Astrocyte of the spinal cord (primary cell): Measurements from ENCODE around the gene POLA2.

Source experiments
- DNase-seq: peaks from one replicate; pipeline ENCODE4 v3.0.0; 2011; ENCODE audit warnings: low read depth, low spot score
- H3K4me3 ChIP-seq: 2 replicates; pipeline ENCODE4 v1.5.1; 2011; ENCODE audit warnings: low read depth, mild to moderate bottlenecking, low read length, moderate library complexity
- in situ Hi-C: cut with HindIII; loops from 2 replicates; pipeline ENCODE4 v1.10.0; 2017; ENCODE audit warnings: low sequenced_read_pairs
- TF ChIP-seq, protein P1 (sequence below): IDR thresholded peaks from 2 replicates; pipeline ENCODE4 v1.5.1; 2012; ENCODE audit warnings: low read depth, mild to moderate bottlenecking, low read length, inconsistent platforms

The POLA2 gene, protein sequence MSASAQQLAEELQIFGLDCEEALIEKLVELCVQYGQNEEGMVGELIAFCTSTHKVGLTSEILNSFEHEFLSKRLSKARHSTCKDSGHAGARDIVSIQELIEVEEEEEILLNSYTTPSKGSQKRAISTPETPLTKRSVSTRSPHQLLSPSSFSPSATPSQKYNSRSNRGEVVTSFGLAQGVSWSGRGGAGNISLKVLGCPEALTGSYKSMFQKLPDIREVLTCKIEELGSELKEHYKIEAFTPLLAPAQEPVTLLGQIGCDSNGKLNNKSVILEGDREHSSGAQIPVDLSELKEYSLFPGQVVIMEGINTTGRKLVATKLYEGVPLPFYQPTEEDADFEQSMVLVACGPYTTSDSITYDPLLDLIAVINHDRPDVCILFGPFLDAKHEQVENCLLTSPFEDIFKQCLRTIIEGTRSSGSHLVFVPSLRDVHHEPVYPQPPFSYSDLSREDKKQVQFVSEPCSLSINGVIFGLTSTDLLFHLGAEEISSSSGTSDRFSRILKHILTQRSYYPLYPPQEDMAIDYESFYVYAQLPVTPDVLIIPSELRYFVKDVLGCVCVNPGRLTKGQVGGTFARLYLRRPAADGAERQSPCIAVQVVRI

DNA sequence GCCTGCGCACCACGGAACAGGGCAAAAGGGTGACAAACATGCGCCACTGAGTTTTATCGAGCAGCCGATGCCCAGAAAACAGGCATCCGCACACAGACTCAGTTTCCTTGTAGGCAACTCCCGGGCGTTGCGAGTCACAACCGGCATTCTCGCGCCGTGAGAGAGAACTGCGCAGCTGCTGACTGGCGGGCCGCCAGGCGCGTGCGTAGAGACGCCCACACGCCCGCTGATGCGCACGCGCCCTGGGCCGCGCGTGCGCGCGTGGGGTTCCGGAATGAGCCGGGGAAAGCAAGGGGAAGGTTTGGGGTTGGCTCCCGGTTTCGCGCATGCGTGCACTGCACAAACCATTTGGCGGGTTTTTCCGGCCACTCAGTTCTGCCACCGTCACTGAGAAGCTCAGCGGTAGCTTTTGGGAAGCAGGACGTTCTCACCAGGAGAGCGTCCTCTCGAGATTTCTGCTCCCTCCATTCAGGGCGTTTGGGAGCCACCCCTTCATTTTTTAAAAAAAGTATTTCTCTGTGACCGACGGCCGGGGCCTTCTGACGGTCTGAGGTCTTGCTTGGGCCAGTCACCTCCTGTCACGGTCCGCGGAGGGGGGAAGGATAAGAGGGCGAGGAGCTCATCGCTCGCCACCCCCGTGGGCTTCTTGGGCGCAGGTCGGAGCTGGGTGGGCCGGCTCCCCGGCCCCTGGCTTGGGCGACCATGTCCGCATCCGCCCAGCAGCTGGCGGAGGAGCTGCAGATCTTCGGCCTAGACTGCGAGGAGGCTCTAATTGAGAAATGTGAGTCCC is at the start of gene POLA2:
Gene POLA2, plus strand, starts transcription at position 372 of the 790 bp plus-strand sequence. Its CDS starts 331 bp downstream, at position 703.
- TF ChIP-seq, protein P1, sequence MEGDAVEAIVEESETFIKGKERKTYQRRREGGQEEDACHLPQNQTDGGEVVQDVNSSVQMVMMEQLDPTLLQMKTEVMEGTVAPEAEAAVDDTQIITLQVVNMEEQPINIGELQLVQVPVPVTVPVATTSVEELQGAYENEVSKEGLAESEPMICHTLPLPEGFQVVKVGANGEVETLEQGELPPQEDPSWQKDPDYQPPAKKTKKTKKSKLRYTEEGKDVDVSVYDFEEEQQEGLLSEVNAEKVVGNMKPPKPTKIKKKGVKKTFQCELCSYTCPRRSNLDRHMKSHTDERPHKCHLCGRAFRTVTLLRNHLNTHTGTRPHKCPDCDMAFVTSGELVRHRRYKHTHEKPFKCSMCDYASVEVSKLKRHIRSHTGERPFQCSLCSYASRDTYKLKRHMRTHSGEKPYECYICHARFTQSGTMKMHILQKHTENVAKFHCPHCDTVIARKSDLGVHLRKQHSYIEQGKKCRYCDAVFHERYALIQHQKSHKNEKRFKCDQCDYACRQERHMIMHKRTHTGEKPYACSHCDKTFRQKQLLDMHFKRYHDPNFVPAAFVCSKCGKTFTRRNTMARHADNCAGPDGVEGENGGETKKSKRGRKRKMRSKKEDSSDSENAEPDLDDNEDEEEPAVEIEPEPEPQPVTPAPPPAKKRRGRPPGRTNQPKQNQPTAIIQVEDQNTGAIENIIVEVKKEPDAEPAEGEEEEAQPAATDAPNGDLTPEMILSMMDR = no peak
- H3K4me3 ChIP-seq = peak within 1 kb of the TSS; percentile 65
- peak; percentile 96 for DNase-seq
- in situ Hi-C loops = no loop called here

DNA sequence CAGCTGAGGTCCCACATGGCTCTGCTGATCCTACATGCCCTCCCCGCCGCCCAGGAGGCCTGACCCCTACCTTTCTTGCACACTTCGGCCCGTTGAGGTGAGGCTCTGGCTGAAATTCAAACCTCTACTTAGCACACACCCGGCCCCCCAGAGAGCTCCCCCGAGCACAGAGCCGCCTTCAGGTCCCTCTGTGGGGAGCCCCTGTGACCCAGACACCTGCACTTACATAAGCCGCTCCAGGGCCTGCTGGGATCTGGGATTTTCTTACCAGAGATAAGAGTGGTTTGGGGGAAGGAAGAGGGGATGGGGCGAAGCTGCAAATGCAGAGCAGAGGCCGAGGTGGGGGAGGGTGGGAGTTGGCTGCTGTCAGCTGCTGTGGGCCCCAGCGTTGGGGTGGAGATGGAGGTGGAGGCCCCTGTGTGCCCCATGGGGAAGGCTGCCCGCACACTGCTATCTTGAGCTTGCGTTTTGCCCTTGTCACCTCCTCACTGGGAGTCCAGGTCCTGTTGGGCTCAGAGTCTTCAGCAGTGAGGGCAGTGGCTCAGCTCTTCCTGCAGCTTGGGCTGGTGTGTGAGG is 49.4 kb upstream of the POLA2 start:
- in situ Hi-C loops = no loop called here
- TF ChIP-seq, protein P1 = no peak
- no peak overlapping the region for H3K4me3 ChIP-seq
- DNase-seq = no peak

GRCh38 chr11:65213322-65214211 is 48.2 kb upstream of the POLA2 start:
- in situ Hi-C loops = no loop called here
- TF ChIP-seq, protein P1 = no peak

GRCh38 chr11:65214212-65214845 is 47.4 kb upstream of the POLA2 start:
- no peak overlapping the region for H3K4me3 ChIP-seq
- TF ChIP-seq, protein P1 = no peak
- in situ Hi-C loops = no loop called here
- no peak for DNase-seq

More at GRCh38 chr11:65213322-65214211, 48.2 kb upstream of the POLA2 start:
- no peak for DNase-seq
- no peak overlapping the region for H3K4me3 ChIP-seq

- DNase-seq = no peak
- TF ChIP-seq, protein P1 = no peak
- no peak overlapping the region for H3K4me3 ChIP-seq
- in situ Hi-C loops = no loop called here
These were observed 46.2 kb upstream of the POLA2 start for GRCh38 chr11:65215441-65216076.
